ENCODE measurements around the gene ELFN2. TPM values are rescaled to one million over a fixed set of nuclear protein-coding genes. Genes with fewer than 3 reads are reported as not detected.

Gene ELFN2
- polyA plus RNA-seq, 1 donor from 2014 or later = 4.4 TPM

DNA sequence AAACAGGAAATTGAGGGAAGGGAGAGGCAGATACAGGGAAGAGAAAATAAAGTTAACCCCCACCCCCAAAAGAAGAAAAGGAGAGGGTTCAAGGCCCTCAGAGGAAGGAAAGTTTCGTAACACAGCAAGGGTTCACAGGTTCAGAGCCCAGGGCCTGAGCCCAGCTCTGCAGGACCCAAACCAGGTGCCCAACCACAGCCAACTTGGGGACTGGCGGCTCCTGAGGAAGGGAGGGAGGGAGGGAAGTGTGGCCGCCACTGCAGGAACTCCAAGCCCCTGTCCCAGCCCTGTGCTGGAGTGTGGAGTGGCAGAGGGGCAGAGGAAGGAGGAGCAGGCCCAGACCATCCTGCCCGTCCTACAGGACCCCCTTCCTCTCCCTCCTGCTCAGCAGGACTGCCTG is 59.2 kb downstream of the ELFN2 start:
- no peak overlapping the region for H3K4me2 ChIP-seq (ENCODE audit: low read length)
- no peaks in the 10 kb centered on the region for H3F3A ChIP-seq (ENCODE audit: insufficient read depth, low read length, poor library complexity, severe bottlenecking)
- no peaks in the 10 kb centered on the region for H3K27me3 ChIP-seq (ENCODE audit: insufficient read depth, low read depth, low read length)
- no peaks in the 10 kb centered on the region for H3K79me2 ChIP-seq (replicated peaks; ENCODE audit: insufficient read depth, low read length)
- H2AFZ ChIP-seq (ENCODE audit: low read depth, low read length) = no peak overlapping the region
- TF ChIP-seq SMC3 (conservative IDR thresholded peaks at IDR 0.05; ENCODE audit: poor library complexity) (no peak), TAF1 (IDR thresholded peaks at IDR 0.05; ENCODE audit: low read depth) (no peak), EZH2 (IDR thresholded peaks at IDR 0.05; ENCODE audit: borderline replicate concordance, insufficient read depth, low read length, poor library complexity, severe bottlenecking) (no peak), MXI1 (conservative IDR thresholded peaks at IDR 0.05; ENCODE audit: poor library complexity, severe bottlenecking) (no peak), EP300 (conservative IDR thresholded peaks at IDR 0.05; ENCODE audit: poor library complexity, severe bottlenecking) (no peak), RAD21 (conservative IDR thresholded peaks at IDR 0.05) (no peak), POLR2AphosphoS5 (IDR thresholded peaks at IDR 0.05) (no peak)
- TF ChIP-seq, protein P1, sequence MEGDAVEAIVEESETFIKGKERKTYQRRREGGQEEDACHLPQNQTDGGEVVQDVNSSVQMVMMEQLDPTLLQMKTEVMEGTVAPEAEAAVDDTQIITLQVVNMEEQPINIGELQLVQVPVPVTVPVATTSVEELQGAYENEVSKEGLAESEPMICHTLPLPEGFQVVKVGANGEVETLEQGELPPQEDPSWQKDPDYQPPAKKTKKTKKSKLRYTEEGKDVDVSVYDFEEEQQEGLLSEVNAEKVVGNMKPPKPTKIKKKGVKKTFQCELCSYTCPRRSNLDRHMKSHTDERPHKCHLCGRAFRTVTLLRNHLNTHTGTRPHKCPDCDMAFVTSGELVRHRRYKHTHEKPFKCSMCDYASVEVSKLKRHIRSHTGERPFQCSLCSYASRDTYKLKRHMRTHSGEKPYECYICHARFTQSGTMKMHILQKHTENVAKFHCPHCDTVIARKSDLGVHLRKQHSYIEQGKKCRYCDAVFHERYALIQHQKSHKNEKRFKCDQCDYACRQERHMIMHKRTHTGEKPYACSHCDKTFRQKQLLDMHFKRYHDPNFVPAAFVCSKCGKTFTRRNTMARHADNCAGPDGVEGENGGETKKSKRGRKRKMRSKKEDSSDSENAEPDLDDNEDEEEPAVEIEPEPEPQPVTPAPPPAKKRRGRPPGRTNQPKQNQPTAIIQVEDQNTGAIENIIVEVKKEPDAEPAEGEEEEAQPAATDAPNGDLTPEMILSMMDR (IDR thresholded peaks at IDR 0.05; ENCODE audit: poor library complexity, severe bottlenecking) = no peak
- TF ChIP-seq, protein P2, sequence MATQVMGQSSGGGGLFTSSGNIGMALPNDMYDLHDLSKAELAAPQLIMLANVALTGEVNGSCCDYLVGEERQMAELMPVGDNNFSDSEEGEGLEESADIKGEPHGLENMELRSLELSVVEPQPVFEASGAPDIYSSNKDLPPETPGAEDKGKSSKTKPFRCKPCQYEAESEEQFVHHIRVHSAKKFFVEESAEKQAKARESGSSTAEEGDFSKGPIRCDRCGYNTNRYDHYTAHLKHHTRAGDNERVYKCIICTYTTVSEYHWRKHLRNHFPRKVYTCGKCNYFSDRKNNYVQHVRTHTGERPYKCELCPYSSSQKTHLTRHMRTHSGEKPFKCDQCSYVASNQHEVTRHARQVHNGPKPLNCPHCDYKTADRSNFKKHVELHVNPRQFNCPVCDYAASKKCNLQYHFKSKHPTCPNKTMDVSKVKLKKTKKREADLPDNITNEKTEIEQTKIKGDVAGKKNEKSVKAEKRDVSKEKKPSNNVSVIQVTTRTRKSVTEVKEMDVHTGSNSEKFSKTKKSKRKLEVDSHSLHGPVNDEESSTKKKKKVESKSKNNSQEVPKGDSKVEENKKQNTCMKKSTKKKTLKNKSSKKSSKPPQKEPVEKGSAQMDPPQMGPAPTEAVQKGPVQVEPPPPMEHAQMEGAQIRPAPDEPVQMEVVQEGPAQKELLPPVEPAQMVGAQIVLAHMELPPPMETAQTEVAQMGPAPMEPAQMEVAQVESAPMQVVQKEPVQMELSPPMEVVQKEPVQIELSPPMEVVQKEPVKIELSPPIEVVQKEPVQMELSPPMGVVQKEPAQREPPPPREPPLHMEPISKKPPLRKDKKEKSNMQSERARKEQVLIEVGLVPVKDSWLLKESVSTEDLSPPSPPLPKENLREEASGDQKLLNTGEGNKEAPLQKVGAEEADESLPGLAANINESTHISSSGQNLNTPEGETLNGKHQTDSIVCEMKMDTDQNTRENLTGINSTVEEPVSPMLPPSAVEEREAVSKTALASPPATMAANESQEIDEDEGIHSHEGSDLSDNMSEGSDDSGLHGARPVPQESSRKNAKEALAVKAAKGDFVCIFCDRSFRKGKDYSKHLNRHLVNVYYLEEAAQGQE (IDR thresholded peaks at IDR 0.05; ENCODE audit: borderline replicate concordance) = no peak
- H3K9me2 ChIP-seq (ENCODE audit: insufficient read depth, low read length) = no peaks in the 10 kb centered on the region
- no peaks in the 10 kb centered on the region for H3K9me3 ChIP-seq (ENCODE audit: low read length)
- H3K27ac ChIP-seq (ENCODE audit: low read length) = no peak overlapping the region
- no peaks in the 10 kb centered on the region for H3K36me3 ChIP-seq (ENCODE audit: insufficient read depth, low read length)
- H3K4me3 ChIP-seq (ENCODE audit: low read length) = no peak overlapping the region
- H3K9ac ChIP-seq (ENCODE audit: low read length) = no peak overlapping the region
- H4K20me1 ChIP-seq (ENCODE audit: insufficient read depth) = no peaks in the 10 kb centered on the region

- Histone ChIP-seq H3K9ac (ENCODE audit: low read length) (no peak overlapping the region), H4K20me1 (ENCODE audit: insufficient read depth) (no peaks in the 10 kb centered on the region), H3K79me2 (replicated peaks; ENCODE audit: insufficient read depth, low read length) (no peaks in the 10 kb centered on the region), H3K9me2 (ENCODE audit: insufficient read depth, low read length) (no peaks in the 10 kb centered on the region), H3K36me3 (ENCODE audit: insufficient read depth, low read length) (no peaks in the 10 kb centered on the region), H3K27ac (ENCODE audit: low read length) (no peak overlapping the region), H3K4me3 (ENCODE audit: low read length) (no peak overlapping the region), H2AFZ (ENCODE audit: low read depth, low read length) (no peak overlapping the region), H3K4me2 (ENCODE audit: low read length) (no peak overlapping the region), H3F3A (ENCODE audit: insufficient read depth, low read length, poor library complexity, severe bottlenecking) (no peaks in the 10 kb centered on the region), H3K27me3 (ENCODE audit: insufficient read depth, low read depth, low read length) (no peaks in the 10 kb centered on the region), H3K9me3 (ENCODE audit: low read length) (no peaks in the 10 kb centered on the region)
- TF ChIP-seq TAF1 (IDR thresholded peaks at IDR 0.05; ENCODE audit: low read depth) = no peak
- no peak for TF ChIP-seq SMC3 (conservative IDR thresholded peaks at IDR 0.05; ENCODE audit: poor library complexity)
- TF ChIP-seq POLR2AphosphoS5 (IDR thresholded peaks at IDR 0.05) = no peak
- TF ChIP-seq, protein P2 (IDR thresholded peaks at IDR 0.05; ENCODE audit: borderline replicate concordance) = no peak
- TF ChIP-seq RAD21 (conservative IDR thresholded peaks at IDR 0.05) = no peak
- TF ChIP-seq, protein P1 (IDR thresholded peaks at IDR 0.05; ENCODE audit: poor library complexity, severe bottlenecking) = no peak
- TF ChIP-seq MXI1 (conservative IDR thresholded peaks at IDR 0.05; ENCODE audit: poor library complexity, severe bottlenecking) = no peak
- no peak for TF ChIP-seq EP300 (conservative IDR thresholded peaks at IDR 0.05; ENCODE audit: poor library complexity, severe bottlenecking)
- TF ChIP-seq EZH2 (IDR thresholded peaks at IDR 0.05; ENCODE audit: borderline replicate concordance, insufficient read depth, low read length, poor library complexity, severe bottlenecking) = no peak
Measured at GRCh38 chr22:37366601-37367000, 60.7 kb downstream of the ELFN2 start.

All from neural cell (in vitro differentiated cells).